Measurements from ENCODE around the gene MYCL. TPM values are rescaled to one million over a fixed set of nuclear protein-coding genes. Genes with fewer than 3 reads are reported as not detected.
A peak's percentile ranks its signal among the peaks of the same experiment; 100 is the strongest.

The MYCL gene
- total RNA-seq, 4 donors from 2014 or later, result 15.4 to 27.6 (median 24.8) TPM

DNA sequence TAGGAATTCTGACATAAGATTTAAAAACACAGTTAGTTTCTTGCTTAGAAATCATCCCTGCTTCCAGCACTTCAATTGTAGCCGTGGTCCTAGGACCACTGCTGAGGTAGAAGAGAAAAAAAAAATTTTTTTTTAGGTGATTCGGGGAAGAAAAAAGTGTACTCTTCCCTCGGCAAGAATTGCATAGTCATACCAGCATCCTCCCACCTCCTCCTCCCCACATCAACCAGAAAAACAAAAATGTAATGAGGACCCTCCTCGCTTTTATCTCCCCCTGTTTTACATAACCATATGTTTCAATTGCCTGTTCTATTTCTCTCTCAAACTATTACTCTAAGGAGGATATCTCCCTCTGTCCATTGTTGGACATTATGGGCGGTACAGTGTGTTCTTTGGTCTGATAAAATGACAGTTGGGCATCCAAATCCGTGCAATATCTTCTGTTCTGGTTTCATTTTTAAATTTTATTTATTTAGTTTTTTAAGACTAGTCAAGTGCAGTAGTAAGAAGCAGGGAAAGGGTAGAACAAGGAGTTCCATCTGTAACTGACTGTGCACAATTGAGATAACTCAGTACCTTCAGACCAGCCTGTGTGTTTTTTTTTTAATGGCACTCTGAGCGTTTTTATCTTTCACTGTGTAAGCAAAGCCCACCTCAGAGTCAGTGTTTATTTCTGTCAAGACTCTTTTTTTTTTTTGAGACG lies 42.8 kb upstream of the MYCL start:
- Histone ChIP-seq H3K27ac (peak overlapping the region in 3 of 4 donors; percentile 71 to 83 (median 82)), H3K4me1 (peaks cover 10 to 55% (median 20%) of the 10 kb centered on the region in 3 donors), H3K4me3 (no peak overlapping the region), H3K27me3 (peaks cover 0 to 45% (median 0%) of the 10 kb centered on the region in 4 donors), H3K36me3 (no peaks in the 10 kb centered on the region), H3K9me3 (no peaks in the 10 kb centered on the region)
- 37 to 39% methylated on average over 8 of the region's 8 CpGs for WGBS, 2 donors
- DNase-seq, result no peak
- intact Hi-C loops (cut with DNase I), result no loop called here
- TF ChIP-seq POLR2A (IDR thresholded peaks at IDR 0.05), result no peak
- TF ChIP-seq, protein P1, sequence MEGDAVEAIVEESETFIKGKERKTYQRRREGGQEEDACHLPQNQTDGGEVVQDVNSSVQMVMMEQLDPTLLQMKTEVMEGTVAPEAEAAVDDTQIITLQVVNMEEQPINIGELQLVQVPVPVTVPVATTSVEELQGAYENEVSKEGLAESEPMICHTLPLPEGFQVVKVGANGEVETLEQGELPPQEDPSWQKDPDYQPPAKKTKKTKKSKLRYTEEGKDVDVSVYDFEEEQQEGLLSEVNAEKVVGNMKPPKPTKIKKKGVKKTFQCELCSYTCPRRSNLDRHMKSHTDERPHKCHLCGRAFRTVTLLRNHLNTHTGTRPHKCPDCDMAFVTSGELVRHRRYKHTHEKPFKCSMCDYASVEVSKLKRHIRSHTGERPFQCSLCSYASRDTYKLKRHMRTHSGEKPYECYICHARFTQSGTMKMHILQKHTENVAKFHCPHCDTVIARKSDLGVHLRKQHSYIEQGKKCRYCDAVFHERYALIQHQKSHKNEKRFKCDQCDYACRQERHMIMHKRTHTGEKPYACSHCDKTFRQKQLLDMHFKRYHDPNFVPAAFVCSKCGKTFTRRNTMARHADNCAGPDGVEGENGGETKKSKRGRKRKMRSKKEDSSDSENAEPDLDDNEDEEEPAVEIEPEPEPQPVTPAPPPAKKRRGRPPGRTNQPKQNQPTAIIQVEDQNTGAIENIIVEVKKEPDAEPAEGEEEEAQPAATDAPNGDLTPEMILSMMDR (IDR thresholded peaks at IDR 0.05), result no peak

DNA sequence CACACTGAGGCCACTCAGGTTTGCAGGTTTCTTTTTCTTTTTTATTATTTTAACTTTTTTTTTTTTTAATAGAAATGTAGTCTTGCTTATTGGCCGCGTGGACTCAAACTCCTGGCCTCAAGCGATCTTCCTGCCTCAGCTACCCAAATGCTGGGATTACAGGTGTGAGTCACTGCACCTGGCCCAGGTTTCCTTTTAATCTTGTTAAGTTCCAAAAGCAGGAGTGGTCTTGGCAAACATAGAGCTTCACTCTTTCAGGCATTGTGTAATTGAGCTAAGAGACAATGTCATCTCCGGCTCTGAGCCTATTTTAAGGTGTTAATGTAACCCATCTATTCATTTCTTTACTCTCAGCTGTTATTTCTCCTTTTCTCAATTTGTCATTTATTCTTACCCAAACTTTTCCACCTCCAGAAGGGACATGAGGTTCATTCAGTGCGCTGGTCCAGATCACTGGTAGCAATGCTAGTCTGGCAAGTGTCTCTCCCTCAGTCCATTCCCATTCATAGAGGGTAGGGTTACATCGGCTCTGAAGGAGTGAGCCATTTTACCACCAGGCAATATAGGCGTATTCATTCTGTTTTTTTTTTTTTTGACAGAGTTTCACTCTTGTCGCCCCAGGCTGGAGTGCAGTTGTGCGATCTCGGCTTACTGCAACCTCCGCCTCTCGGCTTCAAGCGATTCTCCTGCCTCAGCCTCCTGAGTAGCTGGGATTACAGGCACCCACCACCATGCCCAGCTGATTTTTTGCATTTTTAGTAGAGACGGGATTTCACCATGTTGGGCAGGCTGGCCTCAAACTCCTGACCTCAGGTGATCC lies 42.0 kb upstream of the MYCL start:
- Histone ChIP-seq H3K9me3 (no peaks in the 10 kb centered on the region), H3K27me3 (peaks cover 0 to 50% (median 0%) of the 10 kb centered on the region in 4 donors), H3K36me3 (no peaks in the 10 kb centered on the region), H3K4me3 (no peak overlapping the region), H3K4me1 (peaks cover 10 to 63% (median 24%) of the 10 kb centered on the region in 3 donors), H3K27ac (peak overlapping the region in 3 of 4 donors; percentile 71 to 83 (median 82))
- no peak for DNase-seq
- WGBS, 2 donors, result 24 to 50% methylated on average over 13 to 14 of the region's 14 CpGs
- TF ChIP-seq, protein P1 (IDR thresholded peaks at IDR 0.05), result no peak
- TF ChIP-seq POLR2A (IDR thresholded peaks at IDR 0.05), result no peak
- intact Hi-C loops (cut with DNase I), result no loop called here

DNA sequence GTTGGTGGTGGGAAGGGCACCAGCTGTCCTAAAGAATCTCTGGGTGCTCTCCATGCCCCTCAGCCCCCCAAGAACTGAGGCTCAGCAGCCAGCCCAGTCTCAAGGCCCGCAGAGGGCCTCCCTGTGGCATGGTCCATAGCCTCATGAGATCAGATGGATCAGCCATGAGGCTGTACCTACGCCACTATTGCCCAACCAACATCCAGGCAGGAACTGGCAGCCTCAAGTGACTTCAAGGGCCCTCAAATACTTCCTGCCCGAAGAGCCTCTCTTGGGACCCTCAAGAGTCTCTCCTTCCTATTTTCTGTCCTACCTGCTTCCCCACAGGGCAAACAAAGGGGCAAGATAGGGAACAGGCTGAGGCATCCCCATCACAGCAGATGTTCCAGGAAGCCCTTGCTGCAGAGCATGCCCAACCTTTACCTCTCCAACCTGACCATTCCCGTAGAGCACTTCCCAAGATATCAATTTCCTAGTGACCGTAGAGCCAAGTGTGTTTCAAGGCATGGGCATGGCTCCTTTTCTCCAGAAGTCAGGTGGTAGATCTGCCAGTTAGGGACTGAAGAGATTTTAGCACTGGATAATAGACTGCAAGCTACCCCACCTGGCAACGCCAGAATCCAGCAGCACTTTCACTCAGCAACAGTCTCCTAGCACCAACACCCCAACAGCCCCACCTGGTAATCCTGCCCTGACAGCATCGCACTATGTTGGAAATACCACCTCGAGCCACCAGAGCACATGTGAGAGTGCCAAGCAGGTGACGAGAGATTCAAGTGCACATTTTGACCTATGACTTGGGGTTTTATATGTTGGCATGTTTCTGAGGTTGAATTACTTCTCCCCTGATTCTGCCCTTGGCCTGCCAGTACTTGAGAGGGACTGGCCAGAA lies 39.5 kb upstream of the MYCL start:
- H3K4me3 ChIP-seq, result no peak overlapping the region
- H3K27ac ChIP-seq, result peak overlapping the region in 3 of 4 donors; percentile 4 to 52 (median 49)
- intact Hi-C loops (cut with DNase I), result no loop called here
- no peak for DNase-seq
- H3K27me3 ChIP-seq, result peaks cover 0 to 38% (median 0%) of the 10 kb centered on the region in 4 donors
- TF ChIP-seq POLR2A (IDR thresholded peaks at IDR 0.05), result no peak
- TF ChIP-seq, protein P1 (IDR thresholded peaks at IDR 0.05), result no peak
- no peaks in the 10 kb centered on the region for H3K9me3 ChIP-seq
- no peaks in the 10 kb centered on the region for H3K36me3 ChIP-seq
- WGBS, 2 donors, result 61 to 69% methylated on average over 7 to 9 of the region's 9 CpGs
- H3K4me1 ChIP-seq, result peaks cover 10 to 65% (median 24%) of the 10 kb centered on the region in 3 donors

DNA sequence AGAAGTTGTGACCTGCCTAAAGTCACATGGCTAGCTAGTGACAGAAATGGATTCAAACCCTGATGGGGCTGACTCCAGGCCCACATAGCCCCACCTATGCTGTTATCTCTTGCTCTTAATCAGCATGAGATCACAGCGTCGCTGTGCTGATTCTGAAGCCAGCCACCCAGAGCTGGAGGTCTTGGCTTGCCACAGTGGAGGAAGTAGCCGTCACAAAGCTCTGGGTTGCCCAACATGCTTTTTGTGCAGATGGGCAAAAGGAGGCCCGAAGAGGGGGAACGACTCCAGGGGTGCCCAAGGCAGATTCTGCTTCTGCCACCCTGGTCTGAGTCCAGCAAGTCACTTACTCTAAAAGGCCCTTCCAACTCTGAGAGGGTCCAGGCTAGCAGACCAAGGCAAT lies 38.5 kb upstream of the MYCL start:
- 20% methylated on average over 4 of the region's 5 CpGs; no CpG with 5 or more reads in 1 of the 2 donors for WGBS, 2 donors
- H3K9me3 ChIP-seq, result no peaks in the 10 kb centered on the region
- H3K36me3 ChIP-seq, result no peaks in the 10 kb centered on the region
- TF ChIP-seq POLR2A (IDR thresholded peaks at IDR 0.05), result no peak
- TF ChIP-seq, protein P1 (IDR thresholded peaks at IDR 0.05), result no peak
- H3K4me1 ChIP-seq, result peaks cover 10 to 67% (median 24%) of the 10 kb centered on the region in 3 donors
- no peak overlapping the region for H3K4me3 ChIP-seq
- peak overlapping the region in 3 of 4 donors; percentile 4 to 52 (median 49) for H3K27ac ChIP-seq
- no peak for DNase-seq
- H3K27me3 ChIP-seq, result peaks cover 0 to 30% (median 0%) of the 10 kb centered on the region in 4 donors
- intact Hi-C loops (cut with DNase I), result no loop called here
